22Rv1 (cell line): Measurements from ENCODE around the gene ELN.

Experiments used
- CTCF ChIP-seq: fragments of 450-650 bp; IDR thresholded peaks from 2 replicates; pipeline ENCODE4 v1.5.1; 2017; ENCODE audit warnings: mild to moderate bottlenecking
- ZFX ChIP-seq: fragments of 450-650 bp; IDR thresholded peaks from 2 replicates; pipeline ENCODE4 v1.6.1; 2017; ENCODE audit warnings: antibody characterized with exemption, borderline replicate concordance

GRCh38 chr7:74069086-74069541, 41.1 kb downstream of the ELN start:
- TF ChIP-seq CTCF (no peak), ZFX (no peak)
